Stimulated activated CD8-positive, alpha-beta memory T cell treated with anti-CD3 and anti-CD28 coated beads, Interleukin-7, amount 100 ng/mL, for 48 hours (primary cell): ENCODE data around the gene CIP2A.

Experiments used
- DNase-seq, 2 donors: peaks; one replicate each; pipeline ENCODE4 v3.0.0-alpha.2; 2020; ENCODE audit warnings: low read depth in 1 of 2; ENCODE audit errors: extremely low read depth in 1 of 2

The CIP2A gene

DNA sequence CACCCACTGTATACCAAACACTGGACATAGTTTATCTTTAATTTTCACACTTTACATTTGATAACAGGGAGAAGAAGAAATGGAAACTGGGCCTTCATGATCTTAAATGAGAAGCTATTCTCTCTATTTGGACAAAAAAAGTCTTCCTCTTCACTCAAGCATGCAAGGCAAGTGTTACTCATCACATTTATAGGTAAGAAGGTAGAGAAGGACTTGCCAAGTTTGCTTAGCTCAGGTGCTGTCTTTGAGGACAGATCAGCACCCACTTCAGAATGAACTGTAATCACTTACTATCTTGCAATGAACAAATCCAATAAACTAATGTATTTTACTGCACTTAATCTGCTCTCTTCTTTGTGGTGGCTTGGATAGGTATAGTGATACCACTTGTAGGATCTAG lies 77.7 kb downstream of the CIP2A start:
- DNase-seq, result no peak

DNA sequence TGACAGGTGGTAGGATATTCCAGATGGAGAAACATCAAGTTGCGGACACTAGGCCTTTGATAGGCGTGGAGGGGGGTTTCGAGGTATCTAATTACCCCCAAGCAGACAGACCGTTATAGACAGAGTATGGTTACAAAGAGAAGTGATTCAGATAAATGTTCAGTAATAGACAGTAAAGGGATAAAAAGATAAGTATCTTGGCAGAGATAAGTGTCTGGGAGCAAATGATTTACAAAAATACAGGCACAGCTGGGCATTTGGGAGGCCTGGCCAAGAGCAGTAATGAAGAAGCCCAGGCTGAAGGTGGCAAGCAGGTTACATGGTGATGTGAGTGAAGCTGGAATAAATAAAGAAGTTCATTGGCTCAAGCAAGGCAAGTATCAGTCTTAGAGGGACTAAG lies 78.2 kb downstream of the CIP2A start:
- no peak for DNase-seq

DNA sequence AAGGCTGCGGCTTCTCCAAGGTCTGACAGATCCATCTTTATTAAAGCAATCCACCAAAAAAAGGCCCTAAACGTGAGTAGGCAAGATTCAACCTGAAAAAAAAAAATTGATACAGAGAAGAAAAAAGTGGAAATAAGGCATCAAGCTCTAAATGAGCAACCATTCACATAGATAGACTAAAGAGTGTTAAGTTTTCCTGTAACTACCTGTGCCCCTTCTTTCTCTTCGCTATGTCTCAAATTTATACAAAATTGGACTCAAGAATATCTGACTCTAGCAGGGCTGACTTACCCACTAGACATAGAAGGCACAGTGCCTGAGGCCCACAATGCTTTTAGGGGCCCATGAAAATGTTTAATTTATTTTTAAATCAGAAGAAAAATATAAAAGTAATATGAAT lies 78.7 kb downstream of the CIP2A start, which contains the start of gene MYH15:
TSS of gene MYH15 (minus strand) at position 101 of the 400 bp plus-strand sequence. CDS start at position 35, 66 bp downstream.
- DNase-seq, result no peak

- DNase-seq, result no peak
Observed at GRCh38 chr3:108509871-108510270, 79.4 kb downstream of the CIP2A start.

GRCh38 chr3:108509263-108509662 lies 80.0 kb downstream of the CIP2A start:
- DNase-seq, result no peak

DNA sequence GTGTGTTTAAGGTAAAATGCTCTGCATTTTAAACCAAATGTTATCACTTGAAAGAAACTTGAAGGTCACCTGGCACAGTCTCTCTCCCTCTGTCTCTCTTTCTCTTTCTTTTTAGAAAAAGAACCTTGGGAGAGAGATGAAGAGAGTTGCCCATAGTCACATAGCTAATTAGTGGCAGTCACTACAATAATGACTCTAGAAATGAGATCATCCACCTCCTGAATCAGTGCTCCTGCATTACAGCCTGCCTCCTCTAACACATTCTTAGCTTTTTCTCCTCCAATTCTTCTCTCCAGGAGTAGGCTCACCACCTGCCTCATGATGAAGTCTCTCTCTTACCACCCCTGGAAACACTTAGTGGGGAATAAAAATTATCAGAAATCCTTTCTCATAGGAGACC lies 81.3 kb downstream of the CIP2A start:
- DNase-seq, result no peak

- DNase-seq, result no peak
Observed at GRCh38 chr3:108505811-108506210, 83.4 kb downstream of the CIP2A start.

DNA sequence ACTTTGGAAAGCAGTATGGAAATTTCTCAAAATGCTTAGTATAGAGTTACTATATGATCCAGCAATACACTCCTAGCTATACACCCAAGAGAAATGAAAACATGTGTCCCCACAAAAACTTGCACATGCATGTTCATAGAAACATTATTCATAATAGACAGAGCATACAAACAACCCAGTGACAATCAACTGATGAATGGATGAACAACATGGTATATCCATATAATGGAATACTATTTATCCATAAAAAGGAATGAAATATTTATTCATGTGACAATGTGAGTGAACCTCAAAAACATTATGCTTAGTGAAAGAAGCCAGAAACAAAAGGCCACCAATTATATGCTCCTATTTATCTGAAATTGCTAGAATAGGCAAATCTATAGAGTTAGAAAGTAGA lies 85.5 kb downstream of the CIP2A start:
- DNase-seq, result no peak

DNA sequence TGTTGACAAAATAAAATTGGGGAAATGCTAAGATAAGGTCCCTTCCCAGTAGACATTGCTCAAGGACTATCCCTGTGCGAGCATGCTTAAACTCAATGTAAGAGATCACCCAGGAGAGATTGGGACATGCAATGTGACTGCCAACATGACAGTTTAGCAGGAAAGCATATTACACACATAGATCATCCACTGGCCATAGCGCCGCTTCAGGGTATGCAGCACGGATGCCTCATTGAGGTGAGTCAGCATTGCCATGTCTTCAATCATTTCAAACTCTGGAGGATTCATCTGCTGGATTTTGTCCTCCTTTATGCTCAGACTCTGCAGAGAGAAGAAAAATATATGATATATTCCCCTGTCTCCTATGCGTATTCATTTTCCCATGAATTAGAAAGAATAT lies 87.7 kb downstream of the CIP2A start:
- no peak for DNase-seq

- no peak for DNase-seq
Observed at GRCh38 chr3:108500728-108501127, 88.5 kb downstream of the CIP2A start.
